IMR-90 (cell line): ENCODE results near the gene WFDC6.

Experiments
- CTCF ChIP-seq: conservative IDR thresholded peaks from 2 replicates; pipeline ENCODE4 v1.5.1; 2012; ENCODE audit warnings: mild to moderate bottlenecking, low read depth, low read length, improper control_type of control experiment
- FOS ChIP-seq: fragments of 150-350 bp; IDR thresholded peaks from 2 replicates; pipeline ENCODE4 v1.6.1; 2016; ENCODE audit warnings: low read depth, low read length
- POLR2A ChIP-seq: IDR thresholded peaks from 2 replicates; pipeline ENCODE4 v1.6.1; 2012; ENCODE audit warnings: mild to moderate bottlenecking, low read depth, low read length
- RAD21 ChIP-seq: IDR thresholded peaks from 2 replicates; pipeline ENCODE4 v1.6.1; 2012; ENCODE audit warnings: low read length, improper control_type of control experiment
- RFX5 ChIP-seq: IDR thresholded peaks from 2 replicates; pipeline ENCODE4 v1.8.0; 2012; ENCODE audit warnings: low read depth, mild to moderate bottlenecking, low read length, moderate library complexity
- TF ChIP-seq, protein P1 (sequence below): fragments of 150-350 bp; IDR thresholded peaks from 2 replicates; pipeline ENCODE4 v1.6.1; 2016; ENCODE audit warnings: low read depth, mild to moderate bottlenecking, low read length, moderate library complexity, borderline replicate concordance

DNA sequence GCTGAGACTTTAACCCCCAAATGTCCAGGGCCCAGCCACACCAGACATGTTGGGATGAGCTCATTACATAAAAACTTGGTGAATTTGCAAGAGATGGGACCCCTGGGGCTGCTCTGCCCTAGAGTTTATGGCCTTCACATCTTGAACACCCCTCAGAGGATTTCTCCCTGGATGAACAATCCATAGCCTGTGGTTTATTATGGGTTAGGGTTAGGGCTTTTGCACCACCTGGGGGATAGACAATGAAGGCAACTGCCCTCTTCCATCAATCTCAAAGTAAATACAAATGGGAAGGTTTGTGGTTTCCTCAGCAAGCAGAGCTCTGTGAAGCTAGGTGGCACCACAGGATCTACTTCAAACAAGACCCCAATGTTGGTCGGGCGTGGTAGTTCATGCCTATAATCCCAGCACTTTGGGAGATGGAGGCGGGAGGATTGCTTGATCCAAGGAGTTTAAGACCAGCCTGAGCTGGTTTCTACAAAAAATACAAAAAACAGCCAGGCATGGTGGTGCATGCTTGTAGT, 41.2 kb downstream of the WFDC6 start:
- no peak for TF ChIP-seq POLR2A
- TF ChIP-seq CTCF, result no peak
- no peak for TF ChIP-seq RAD21
- TF ChIP-seq RFX5, result no peak
- no peak for TF ChIP-seq FOS
- TF ChIP-seq, protein P1, sequence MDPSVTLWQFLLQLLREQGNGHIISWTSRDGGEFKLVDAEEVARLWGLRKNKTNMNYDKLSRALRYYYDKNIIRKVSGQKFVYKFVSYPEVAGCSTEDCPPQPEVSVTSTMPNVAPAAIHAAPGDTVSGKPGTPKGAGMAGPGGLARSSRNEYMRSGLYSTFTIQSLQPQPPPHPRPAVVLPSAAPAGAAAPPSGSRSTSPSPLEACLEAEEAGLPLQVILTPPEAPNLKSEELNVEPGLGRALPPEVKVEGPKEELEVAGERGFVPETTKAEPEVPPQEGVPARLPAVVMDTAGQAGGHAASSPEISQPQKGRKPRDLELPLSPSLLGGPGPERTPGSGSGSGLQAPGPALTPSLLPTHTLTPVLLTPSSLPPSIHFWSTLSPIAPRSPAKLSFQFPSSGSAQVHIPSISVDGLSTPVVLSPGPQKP, result no peak
